ENCODE results near the gene SRD5A3.
A peak's percentile ranks its signal among the peaks of the same experiment; 100 is the strongest.

SRD5A3 gene

DNA sequence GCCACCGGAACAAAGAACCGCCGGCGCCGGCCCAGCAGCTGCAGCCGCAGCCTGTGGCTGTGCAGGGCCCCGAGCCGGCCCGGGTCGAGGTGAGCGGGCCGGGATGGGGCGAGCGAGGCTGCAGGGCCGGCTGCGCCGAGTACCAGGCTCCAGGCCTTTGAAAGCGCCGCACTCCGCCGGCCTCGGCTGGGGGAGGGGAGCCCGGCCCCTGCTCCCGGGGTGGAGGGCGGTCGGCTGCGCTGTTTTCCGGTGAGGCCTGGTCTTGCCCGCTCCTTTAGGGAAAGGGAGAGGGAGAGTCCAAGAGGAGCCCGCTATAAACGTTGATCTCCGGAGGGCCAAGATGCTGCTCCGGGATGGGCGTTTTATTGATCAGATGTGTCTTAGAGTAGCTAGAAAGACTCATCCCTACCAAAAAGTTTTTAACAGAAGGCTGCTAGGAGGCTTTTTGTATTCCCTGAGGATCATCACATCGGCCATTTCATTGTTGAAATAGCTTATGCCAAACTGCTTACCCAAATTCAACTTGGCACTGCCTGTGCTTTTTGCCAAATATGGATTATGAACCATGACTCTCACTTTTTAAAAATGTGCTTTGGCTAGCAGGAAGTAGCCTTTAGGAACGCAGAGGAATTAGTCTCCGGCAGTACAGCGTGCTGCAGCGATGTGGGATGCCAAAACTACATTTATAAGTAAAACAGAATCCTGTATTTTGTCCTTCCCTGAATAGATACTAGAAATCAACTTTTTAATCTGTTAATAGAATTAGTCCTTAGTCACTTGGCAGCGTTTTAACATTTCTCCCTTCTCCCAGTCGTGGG lies 50.5 kb downstream of the SRD5A3 start:
- intact Hi-C loops (cut with DNase I) = loop anchor here (2.0 to 10.0 kb wide), 3 partner anchors 34 to 148 kb away; partner anchors contain the start of genes CLOCK and SRD5A3
- DNase-seq = peak in 35 of 42 donors; percentile 26 to 77 (median 50)

DNA sequence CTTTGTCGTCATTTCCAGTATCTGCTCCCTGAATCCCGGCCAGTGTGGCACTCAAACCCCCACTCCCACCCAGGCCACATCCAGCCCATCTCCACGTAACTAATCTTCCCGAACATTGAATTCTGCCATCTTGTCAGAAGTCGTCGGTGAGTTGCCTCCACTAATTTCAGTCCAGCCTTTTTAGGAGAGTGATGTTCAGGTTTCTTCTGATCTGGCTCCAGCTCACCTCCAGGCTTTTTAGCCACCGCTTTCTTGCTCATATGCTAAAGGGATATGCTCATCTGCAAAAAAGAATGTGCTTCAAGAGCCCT lies 51.0 kb downstream of the SRD5A3 start:
- DNase-seq = peak in 7 of 42 donors; percentile 7 to 62 (median 42)
- intact Hi-C loops (cut with DNase I) = loop anchor here (2.0 to 10.0 kb wide), 3 partner anchors 35 to 148 kb away; partner anchors contain the start of genes CLOCK and SRD5A3

DNA sequence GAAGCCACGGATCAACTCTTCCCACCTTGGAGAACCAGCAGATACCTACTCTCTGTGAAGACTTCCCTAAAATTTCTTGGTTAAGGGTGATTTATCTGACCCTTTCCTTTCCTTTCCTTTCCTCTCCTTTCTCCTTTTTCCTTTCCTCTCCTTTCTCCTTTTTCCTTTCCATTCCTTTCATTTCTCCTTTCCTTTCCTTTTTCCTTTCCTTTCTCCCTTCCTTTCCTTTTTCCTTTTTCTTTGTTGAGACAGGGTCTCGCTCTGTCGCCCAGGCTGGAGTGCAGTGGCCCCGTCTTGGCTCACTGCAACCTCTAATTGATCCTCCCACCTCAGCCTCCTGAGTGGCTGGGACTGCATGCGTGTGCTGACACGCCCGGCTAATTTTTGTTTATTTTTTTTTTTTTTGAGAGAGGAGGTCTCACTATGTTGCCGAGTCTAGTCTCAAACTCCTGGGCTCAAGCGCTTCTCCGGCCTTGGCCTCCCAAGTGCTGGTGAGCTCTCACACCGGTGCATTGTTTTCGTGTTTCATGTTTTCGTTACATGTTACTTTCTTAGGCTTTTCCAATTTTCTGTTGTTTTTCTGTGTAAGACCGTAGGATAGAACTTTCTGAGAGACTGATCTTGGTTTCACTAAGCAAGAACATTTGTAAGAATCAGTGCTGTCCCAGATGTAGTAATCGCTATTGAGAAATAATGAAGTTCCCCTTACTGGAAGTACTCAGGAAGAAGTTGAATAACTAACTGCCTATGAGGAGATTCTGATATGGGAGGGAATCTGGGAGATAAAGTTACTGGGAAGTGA lies 51.7 kb downstream of the SRD5A3 start:
- intact Hi-C loops (cut with DNase I) = loop anchor here (2.0 to 10.0 kb wide), 3 partner anchors 35 to 147 kb away; partner anchors contain the start of genes CLOCK and SRD5A3
- no peak for DNase-seq

DNA sequence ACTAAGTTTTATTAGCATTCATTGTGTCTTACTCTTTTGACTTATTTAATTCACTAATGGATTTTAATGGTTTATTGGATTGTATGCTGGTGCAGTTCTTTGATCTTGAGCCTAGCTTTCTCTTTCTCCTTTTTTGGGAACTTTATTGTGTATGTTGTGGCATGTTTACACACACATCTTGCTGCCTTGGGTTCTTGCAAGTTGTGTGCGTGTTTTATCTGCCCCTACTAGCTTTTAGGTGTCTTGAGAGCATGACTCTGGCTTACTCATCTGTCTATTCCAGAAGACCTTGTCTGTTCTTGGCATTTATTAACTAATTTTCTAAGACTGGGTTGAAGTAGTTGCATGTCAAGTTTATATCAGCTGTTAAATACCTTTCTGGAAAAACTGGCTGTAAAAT lies 52.4 kb downstream of the SRD5A3 start:
- intact Hi-C loops (cut with DNase I) = loop anchor here (5.0 to 10.0 kb wide), 2 partner anchors 36 to 146 kb away; partner anchors contain the start of gene CLOCK
- DNase-seq = no peak

DNA sequence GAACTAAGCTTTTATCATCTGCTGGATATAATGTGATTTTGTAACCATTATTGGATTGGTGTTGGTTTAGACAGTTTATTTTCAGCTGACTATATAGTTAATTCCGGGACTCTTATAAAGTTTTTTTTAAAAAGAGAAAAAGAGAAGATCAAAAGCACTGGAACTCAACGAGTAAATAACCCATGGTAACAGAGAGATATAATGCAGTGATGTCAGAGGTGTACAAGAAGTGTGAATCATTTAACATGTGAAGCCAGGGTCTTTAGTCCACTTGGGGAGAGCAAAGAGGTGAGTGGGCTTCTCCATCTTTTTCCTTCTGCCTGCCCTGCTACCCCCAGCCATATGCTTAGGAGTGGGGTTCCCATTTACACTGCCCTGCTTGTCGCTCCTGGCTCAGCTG lies 52.9 kb downstream of the SRD5A3 start:
- intact Hi-C loops (cut with DNase I) = loop anchor here (5.0 to 10.0 kb wide), 2 partner anchors 37 to 146 kb away; partner anchors contain the start of gene CLOCK

DNA sequence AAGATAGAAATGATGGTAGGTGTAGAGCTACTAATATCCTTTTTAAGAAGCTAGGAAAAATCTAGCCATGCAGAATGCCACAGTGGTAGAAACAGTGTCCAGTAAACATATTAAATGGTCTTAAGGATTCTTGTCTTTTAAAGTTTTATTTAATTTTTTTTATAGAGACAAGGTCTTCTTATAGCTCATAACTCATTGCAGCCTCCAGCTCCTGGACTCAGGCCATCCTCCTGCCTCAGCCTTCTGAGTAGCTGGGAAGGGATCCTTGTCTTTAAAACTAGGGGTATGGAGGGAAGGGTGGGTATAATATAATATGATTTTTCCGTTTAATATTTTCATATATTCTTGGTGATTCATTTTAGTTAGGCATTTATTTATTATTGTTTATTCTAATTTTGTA lies 53.5 kb downstream of the SRD5A3 start:
- intact Hi-C loops (cut with DNase I) = loop anchor here (5.0 to 10.0 kb wide), 2 partner anchors 37 to 145 kb away; partner anchors contain the start of gene CLOCK
- peak in 4 of 42 donors; percentile 13 to 63 (median 36) for DNase-seq

More for the DNA sequence above, 52.9 kb downstream of the SRD5A3 start:
- DNase-seq = peak in 2 of 42 donors; percentile 22 to 33

DNA sequence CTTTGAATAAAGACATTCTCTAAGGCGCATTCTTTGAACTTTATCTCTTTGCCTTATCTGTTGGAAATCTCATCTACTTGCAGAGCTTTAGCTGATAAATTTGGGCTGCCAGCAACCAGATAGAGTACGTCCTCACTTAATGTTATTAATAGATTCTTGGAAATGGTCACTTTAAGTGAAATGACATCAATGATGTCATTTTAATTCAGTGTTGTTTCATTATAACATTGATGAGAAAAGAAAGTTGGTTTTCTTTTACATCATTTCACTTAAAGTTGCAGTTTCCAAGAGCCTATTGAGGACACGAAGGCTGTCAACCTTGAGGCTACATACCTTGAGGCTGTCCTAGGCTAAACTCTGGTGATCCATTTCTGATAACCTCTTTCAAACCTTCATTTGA lies 59.0 kb downstream of the SRD5A3 start:
- intact Hi-C loops (cut with DNase I) = no loop called here
- no peak for DNase-seq

DNA sequence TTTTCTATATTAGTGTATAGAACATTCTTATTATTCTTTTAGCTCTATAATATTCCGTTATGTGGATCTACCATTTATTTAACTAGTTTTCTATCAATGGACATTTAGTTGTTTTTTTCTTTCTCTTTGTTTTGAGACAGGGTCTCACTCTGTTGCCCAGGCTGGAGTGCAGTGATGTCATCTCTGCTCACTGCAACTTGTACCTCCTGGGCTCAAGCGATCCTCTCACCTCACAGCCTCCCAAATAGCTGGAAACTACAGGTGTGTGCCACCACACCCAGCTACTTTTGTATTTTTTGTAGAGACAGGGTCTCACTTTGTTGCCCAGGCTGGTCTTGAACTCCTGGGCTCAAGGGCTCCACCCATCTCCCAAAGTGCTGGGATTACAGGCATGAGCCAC lies 60.5 kb downstream of the SRD5A3 start:
- intact Hi-C loops (cut with DNase I) = no loop called here
- no peak for DNase-seq

DNA sequence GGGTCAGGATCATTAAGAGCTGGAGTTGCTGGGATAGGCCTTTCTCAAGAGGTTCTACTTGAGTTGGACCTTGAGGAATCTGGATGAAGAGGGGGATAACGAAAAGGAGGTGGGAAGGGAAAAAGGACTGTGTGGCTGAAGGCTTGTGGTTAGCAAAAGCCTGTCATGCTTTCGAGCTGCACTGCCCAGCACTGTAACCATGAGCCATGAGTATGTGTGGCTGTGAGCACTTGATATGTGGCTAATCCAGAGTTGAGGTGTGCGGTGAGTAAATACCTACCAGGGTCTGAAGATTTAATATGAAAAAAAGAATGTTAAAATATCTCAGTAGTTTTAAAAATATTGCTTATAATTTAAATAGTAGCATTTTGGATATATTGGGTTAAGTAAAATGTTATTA lies 61.1 kb downstream of the SRD5A3 start:
- DNase-seq = no peak
- intact Hi-C loops (cut with DNase I) = no loop called here

DNA sequence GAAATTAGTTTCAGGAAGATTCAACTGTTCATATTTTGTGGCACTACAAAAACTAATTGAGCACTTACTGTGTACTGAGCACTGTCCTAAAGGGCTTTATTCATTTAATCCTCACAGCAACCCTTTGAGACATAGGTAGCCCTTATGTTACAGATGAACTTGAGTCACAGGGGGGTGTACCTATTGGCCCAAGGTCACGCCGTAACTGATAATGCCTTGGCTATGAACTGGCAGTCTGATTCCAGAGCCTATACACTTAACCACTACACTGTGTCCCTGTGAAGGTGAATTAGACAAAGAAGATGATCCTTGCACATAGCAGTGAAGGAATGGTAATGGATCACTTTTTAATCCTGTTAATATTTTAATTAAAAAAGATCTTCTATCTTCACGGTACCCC lies 61.7 kb downstream of the SRD5A3 start:
- intact Hi-C loops (cut with DNase I) = no loop called here

DNA sequence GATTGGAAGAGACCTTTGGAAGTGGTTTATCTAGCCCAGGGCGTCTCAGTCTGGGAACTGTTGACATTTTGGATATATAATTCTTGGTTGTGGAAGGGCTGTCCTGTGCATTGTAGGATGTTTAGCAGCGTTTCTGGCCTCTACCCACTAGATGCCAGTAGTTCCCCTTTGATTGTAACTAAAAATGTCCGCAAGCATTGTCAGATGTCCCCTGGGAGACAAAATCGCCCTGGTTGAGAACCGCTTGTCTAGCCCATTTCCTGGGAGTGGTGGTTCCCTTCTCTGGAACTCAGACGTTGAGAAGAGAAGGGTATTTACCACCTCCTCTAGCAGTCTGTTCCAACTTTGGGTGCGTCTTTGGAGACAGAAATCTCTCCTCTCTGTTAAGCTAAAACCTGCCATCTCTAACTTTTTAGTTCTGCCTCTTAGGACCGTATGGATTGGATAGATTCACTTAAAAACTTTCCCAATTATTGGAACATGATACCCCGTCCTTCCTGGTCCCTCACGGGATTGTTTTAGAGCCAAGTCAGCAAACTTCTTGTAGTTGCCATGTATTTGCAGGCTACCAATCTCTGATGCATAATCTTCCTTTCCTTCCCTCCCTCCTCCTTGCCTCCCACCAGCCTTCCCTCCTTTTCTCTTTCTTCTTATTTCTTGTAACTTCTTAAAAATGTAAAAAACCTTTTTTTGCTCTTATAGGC lies 63.6 kb downstream of the SRD5A3 start:
- peak in 8 of 42 donors; percentile 14 to 60 (median 33) for DNase-seq
- intact Hi-C loops (cut with DNase I) = no loop called here

More for the DNA sequence above, 61.7 kb downstream of the SRD5A3 start:
- no peak for DNase-seq

DNA sequence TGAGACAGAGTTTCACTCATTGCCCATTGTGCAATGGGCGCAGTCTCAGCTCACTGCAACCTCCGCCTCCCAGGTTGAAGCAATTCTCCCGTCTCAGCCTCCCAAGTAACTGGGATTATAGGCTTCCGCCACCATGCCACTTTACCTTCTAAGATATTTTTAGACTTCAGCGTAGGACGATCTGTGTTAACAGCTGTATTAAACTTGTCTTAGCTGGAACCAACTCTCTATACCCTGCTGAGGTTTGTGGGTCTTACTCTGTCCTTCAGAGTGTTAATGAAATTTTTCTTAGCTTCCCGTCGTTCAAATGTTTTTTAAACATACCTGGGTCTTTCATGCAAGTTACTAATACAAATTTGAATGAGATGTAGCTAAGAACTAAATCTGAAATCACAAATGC lies 64.4 kb downstream of the SRD5A3 start:
- intact Hi-C loops (cut with DNase I) = no loop called here

DNA sequence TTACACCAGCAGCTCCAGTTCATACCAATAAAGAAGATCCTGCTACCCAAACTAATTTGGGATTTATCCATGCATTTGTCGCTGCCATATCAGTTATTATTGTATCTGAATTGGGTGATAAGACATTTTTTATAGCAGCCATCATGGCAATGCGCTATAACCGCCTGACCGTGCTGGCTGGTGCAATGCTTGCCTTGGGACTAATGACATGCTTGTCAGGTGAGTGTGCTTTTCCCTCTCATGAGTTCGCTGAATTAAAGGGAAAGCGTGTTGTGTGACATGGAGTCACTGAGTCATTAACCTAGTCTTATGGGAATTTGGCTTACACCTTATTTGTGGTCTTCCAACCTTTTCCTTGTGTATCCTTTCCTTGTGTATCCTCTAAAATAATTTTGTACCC lies 65.6 kb downstream of the SRD5A3 start:
- DNase-seq = no peak
- intact Hi-C loops (cut with DNase I) = no loop called here

More for the DNA sequence above, 64.4 kb downstream of the SRD5A3 start:
- DNase-seq = no peak

DNA sequence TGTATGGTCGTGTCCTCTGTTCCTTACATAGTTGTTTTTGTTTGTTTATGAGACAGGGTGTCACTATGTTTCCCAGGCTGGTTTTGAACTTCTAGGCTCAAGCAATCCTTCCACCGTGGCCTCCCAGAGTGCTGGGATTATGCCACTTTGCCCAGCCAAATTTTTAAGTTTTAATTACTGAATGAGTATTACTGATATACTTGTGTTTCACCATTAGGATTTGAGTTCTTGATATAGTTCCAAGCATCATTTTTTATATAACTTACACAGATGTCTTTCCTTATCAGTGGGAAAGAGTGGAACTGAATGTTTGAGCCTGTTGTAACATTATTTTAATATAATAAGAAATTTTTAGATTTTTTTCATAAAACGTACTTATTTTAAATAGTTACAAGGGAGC lies 70.1 kb downstream of the SRD5A3 start:
- intact Hi-C loops (cut with DNase I) = no loop called here
- no peak for DNase-seq
